IMR-90 (cell line): ENCODE measurements around the gene HRH3. TPM values are rescaled to one million over a fixed set of nuclear protein-coding genes. Genes with fewer than 3 reads are reported as not detected.

Experiments
- ATAC-seq: fragments of 200-7000 bp; cut with Tn5 transposase; 2 replicates; pipeline ENCODE4 v1.9.1; 2020; ENCODE audit warnings: low read depth, mild to moderate bottlenecking, moderate library complexity
- BruUV-seq: library from RNA; stranded (reverse); fragments of 400-500 nt; replicated peaks from 2 replicates; lab custom pipeline; 2021; lab: Mats Ljungman, UMichigan
- CTCF ChIA-PET: fragments of 300-600 bp; formaldehyde crosslinking; extraction: SDS; loops from one replicate; lab custom pipeline; 2021; ENCODE audit warnings: antibody characterized with exemption; lab: Yijun Ruan, JAX
- POLR2A ChIA-PET: fragments of 300-600 bp; sonication (Branson Sonifier 250); formaldehyde crosslinking; loops from one replicate; lab custom pipeline; 2022; ENCODE audit warnings: antibody characterized with exemption; ENCODE audit not compliant: unreplicated experiment; lab: Charles Lee
- DNase-seq: peaks from one replicate; pipeline ENCODE4 v3.0.0; 2013
- H2AFZ ChIP-seq: replicated peaks from 2 replicates; pipeline ENCODE3; 2013; ENCODE audit warnings: low read length, mild to moderate bottlenecking; ENCODE audit not compliant: poor library complexity
- H2AK5ac ChIP-seq: 2 replicates; pipeline ENCODE4 v1.6.1; 2013; ENCODE audit warnings: low read depth, low read length, inconsistent platforms
- H2AK9ac ChIP-seq: replicated peaks from 2 replicates; pipeline ENCODE3; 2013; ENCODE audit warnings: mild to moderate bottlenecking, low read depth, low read length, moderate library complexity; ENCODE audit not compliant: poor library complexity
- H2BK120ac ChIP-seq: 2 replicates; pipeline ENCODE4 v1.6.1; 2013; ENCODE audit warnings: low read depth, low read length, inconsistent platforms
- H2BK15ac ChIP-seq: 3 replicates; pipeline ENCODE4 v1.6.1; 2013; ENCODE audit warnings: low read depth, low read length, inconsistent platforms
- H2BK20ac ChIP-seq: 2 replicates; pipeline ENCODE4 v1.6.1; 2013; ENCODE audit warnings: low read depth, mild to moderate bottlenecking, inconsistent platforms, low read length, moderate library complexity
- H2BK5ac ChIP-seq: 2 replicates; pipeline ENCODE4 v1.6.1; 2013; ENCODE audit warnings: mild to moderate bottlenecking, low read depth, low read length, inconsistent platforms; ENCODE audit not compliant: poor library complexity, severe bottlenecking
- H3K14ac ChIP-seq: replicated peaks from 2 replicates; pipeline ENCODE4 v1.6.1; 2013; ENCODE audit warnings: low read depth, low read length, inconsistent platforms
- H3K18ac ChIP-seq: 2 replicates; pipeline ENCODE4 v1.6.1; 2013; ENCODE audit warnings: low read depth, low read length, control low read depth
- H3K23ac ChIP-seq: 2 replicates; pipeline ENCODE4 v1.6.1; 2013; ENCODE audit warnings: low read depth, low read length, inconsistent platforms
- H3K27ac ChIP-seq: 2 replicates; pipeline ENCODE4 v1.5.1; 2013; ENCODE audit warnings: mild to moderate bottlenecking, control low read depth, low read length; ENCODE audit not compliant: insufficient read depth
- H3K27me3 ChIP-seq: 2 replicates; pipeline ENCODE4 v1.6.1; 2013; ENCODE audit warnings: low read length; ENCODE audit not compliant: control insufficient read depth, insufficient read depth
- H3K36me3 ChIP-seq: 2 replicates; pipeline ENCODE4 v1.6.1; 2013; ENCODE audit warnings: low read length, mixed read lengths; ENCODE audit not compliant: control insufficient read depth, insufficient read depth
- H3K4ac ChIP-seq: 2 replicates; pipeline ENCODE4 v1.6.1; 2013; ENCODE audit warnings: low read depth, low read length, inconsistent platforms
- H3K4me1 ChIP-seq: 2 replicates; pipeline ENCODE4 v1.6.1; 2013; ENCODE audit warnings: low read length, mixed read lengths; ENCODE audit not compliant: control insufficient read depth, insufficient read depth
- H3K4me2 ChIP-seq: 2 replicates; pipeline ENCODE4 v1.6.1; 2013; ENCODE audit warnings: low read depth, mild to moderate bottlenecking, control low read depth, low read length, moderate library complexity
- H3K4me3 ChIP-seq: 2 replicates; pipeline ENCODE4 v1.5.1; 2013; ENCODE audit warnings: low read depth, mild to moderate bottlenecking, control low read depth, low read length, moderate library complexity; ENCODE audit not compliant: insufficient read depth
- H3K56ac ChIP-seq: 2 replicates; pipeline ENCODE4 v1.6.1; 2013; ENCODE audit warnings: low read length, inconsistent platforms; ENCODE audit not compliant: insufficient read depth; ENCODE audit errors: extremely low read depth
- H3K79me1 ChIP-seq, 2 experiments: 2 replicates each; pipeline ENCODE4 v1.6.1; 2013; ENCODE audit warnings: low read length in 2 of 2, inconsistent platforms in 1 of 2, low read depth in 1 of 2
- H3K9ac ChIP-seq: 2 replicates; pipeline ENCODE4 v1.6.1; 2013; ENCODE audit warnings: low read depth, low read length, control low read depth
- H3K9me1 ChIP-seq: 2 replicates; pipeline ENCODE4 v1.6.1; 2013; ENCODE audit warnings: low read length, inconsistent platforms; ENCODE audit not compliant: insufficient read depth
- H3K9me3 ChIP-seq: 2 replicates; pipeline ENCODE4 v1.6.1; 2013; ENCODE audit warnings: low read length; ENCODE audit not compliant: control insufficient read depth, insufficient read depth
- H4K20me1 ChIP-seq: 2 replicates; pipeline ENCODE4 v1.6.1; 2013; ENCODE audit warnings: low read length, inconsistent platforms; ENCODE audit not compliant: insufficient read depth
- H4K5ac ChIP-seq: 2 replicates; pipeline ENCODE4 v1.6.1; 2013; ENCODE audit warnings: mild to moderate bottlenecking, low read depth, low read length, control low read depth
- H4K8ac ChIP-seq, 2 experiments: 2 replicates each; pipeline ENCODE4 v1.6.1; 2013; ENCODE audit warnings: low read depth in 2 of 2, low read length in 2 of 2, control low read depth in 1 of 2, inconsistent platforms in 1 of 2
- H4K91ac ChIP-seq: 2 replicates; pipeline ENCODE4 v1.6.1; 2013; ENCODE audit warnings: low read depth, low read length, inconsistent platforms; ENCODE audit not compliant: insufficient read depth
- BHLHE40 ChIP-seq: fragments of 150-350 bp; IDR thresholded peaks from 2 replicates; pipeline ENCODE4 v1.6.1; 2016; ENCODE audit warnings: mild to moderate bottlenecking, low read depth, low read length
- CEBPB ChIP-seq: IDR thresholded peaks from 2 replicates; pipeline ENCODE4 v1.6.1; 2012; ENCODE audit warnings: low read depth, low read length, improper control_type of control experiment
- CTCF ChIP-seq: conservative IDR thresholded peaks from 2 replicates; pipeline ENCODE4 v1.5.1; 2012; ENCODE audit warnings: mild to moderate bottlenecking, low read depth, low read length, improper control_type of control experiment
- NFE2L2 ChIP-seq: fragments of 150-350 bp; IDR thresholded peaks from 2 replicates; pipeline ENCODE4 v1.6.1; 2016; ENCODE audit warnings: low read depth, mild to moderate bottlenecking, low read length
- POLR2A ChIP-seq: IDR thresholded peaks from 2 replicates; pipeline ENCODE4 v1.6.1; 2012; ENCODE audit warnings: mild to moderate bottlenecking, low read depth, low read length
- RAD21 ChIP-seq: IDR thresholded peaks from 2 replicates; pipeline ENCODE4 v1.6.1; 2012; ENCODE audit warnings: low read length, improper control_type of control experiment
- RFX5 ChIP-seq: IDR thresholded peaks from 2 replicates; pipeline ENCODE4 v1.8.0; 2012; ENCODE audit warnings: low read depth, mild to moderate bottlenecking, low read length, moderate library complexity
- SMC3 ChIP-seq: fragments of 150-350 bp; IDR thresholded peaks from 2 replicates; pipeline ENCODE4 v1.6.1; 2016; ENCODE audit warnings: low read depth, mild to moderate bottlenecking, antibody characterized with exemption, low read length, moderate library complexity
- WGBS, 2 experiments: methylation state at CpG; one replicate each; pipeline versions ENCODE4 v1.1.5 to v1.1.7; 2013; ENCODE audit warnings: missing lambda C conversion rate in 2 of 2; ENCODE audit not compliant: insufficient read length in 1 of 2; ENCODE audit errors: extremely low coverage in 2 of 2; 5-methylcytosine and 5-hydroxymethylcytosine counted together
- dilution Hi-C: fragments of 300-500 bp; cut with HindIII; formaldehyde crosslinking; loops from one replicate; pipeline ENCODE4 v1.14.3; 2018; ENCODE audit warnings: low sequenced_read_pairs; ENCODE audit not compliant: unreplicated experiment
- in situ Hi-C: fragments of 300-500 bp; cut with MboI; formaldehyde crosslinking; loops from 3 replicates; pipeline ENCODE4 v1.14.3; 2019; ENCODE audit warnings: low sequenced_read_pairs, inconsistent platforms, mixed read lengths
- intact Hi-C: fragments of 100-400 bp; cut with micrococcal nuclease; formaldehyde crosslinking; loops from 2 replicates; pipeline ENCODE4 v1.10.0; 2022
- polyA plus RNA-seq, 3 experiments: library from polyadenylated mRNA; depleted of rRNA; stranded (reverse); fragments of >200 nt; gene quantifications; 2 replicates each; pipeline ENCODE4 v1.2.3, GENCODE V29; 2012; ENCODE audit warnings: low replicate concordance in 1 of 3
- total RNA-seq: library from RNA; depleted of rRNA; stranded (reverse); fragments of >200 nt; gene quantifications from 2 replicates; pipeline ENCODE4 v1.2.3, GENCODE V29; 2012

The HRH3 gene
- total and polyA plus RNA-seq, 2 of the 4 experiments (the other 2 are of a cell fraction) = not detected

GRCh38 chr20:62176866-62177265, 43.2 kb downstream of the HRH3 start:
- Histone ChIP-seq H3K14ac (no peak overlapping the region), H2BK5ac (no peak overlapping the region), H3K9me3 (no peaks in the 10 kb centered on the region), H2AK9ac (no peak overlapping the region), H4K5ac (no peak overlapping the region), H3K4ac (no peak overlapping the region), H2BK120ac (no peak overlapping the region), H2AK5ac (no peak overlapping the region), H3K27me3 (no peaks in the 10 kb centered on the region), H3K9ac (no peak overlapping the region), H3K79me1 (peaks cover 0 to 4% of the 10 kb centered on the region in 2 experiments; a peak in 1 of 4 replicates), H3K23ac (no peak overlapping the region), H3K27ac (no peak overlapping the region), H4K91ac (no peak overlapping the region), H4K20me1 (no peaks in the 10 kb centered on the region), H3K4me1 (no peaks in the 10 kb centered on the region), H2BK15ac (no peak overlapping the region), H3K18ac (no peak overlapping the region), H4K8ac (no peak overlapping the region), H3K9me1 (0 out of 2 replicates have a peak, but pooled peaks cover 2% of the 10 kb centered on the region), H2BK20ac (no peak overlapping the region), H2AFZ (no peak overlapping the region), H3K4me2 (no peak overlapping the region), H3K4me3 (no peak overlapping the region), H3K56ac (no peak overlapping the region), H3K36me3 (peaks cover 29% of the 10 kb centered on the region)
- 93% methylated on average over 12 of the region's 15 CpGs; no CpG with 5 or more reads in 1 of the 2 experiments for WGBS, 2 experiments
- ChIA-PET CTCF (no interaction called here), POLR2A (no interaction called here)
- DNase-seq (no peak), ATAC-seq (no peak)
- no TSS peak for BruUV-seq
- in situ Hi-C loops (no loop called here), dilution Hi-C loops (no loop called here), intact Hi-C loops (no loop called here)
- TF ChIP-seq CEBPB (no peak), POLR2A (no peak), BHLHE40 (no peak), SMC3 (no peak), CTCF (no peak), RFX5 (no peak), RAD21 (no peak), NFE2L2 (no peak)
